Type B pancreatic cell (in vitro differentiated cells): ENCODE data around the gene EEF1A1. TPM values are rescaled to one million over a fixed set of nuclear protein-coding genes. Genes with fewer than 3 reads are reported as not detected.
"Not testable (repeated sequence)": the region's sequence is repeated elsewhere in the genome, so short reads cannot be mapped to it uniquely, and the experiment has no call there.

Experiments
- DNase-seq: peaks from one replicate; pipeline ENCODE4 v3.0.0; 2021; ENCODE audit warnings: mixed read lengths; ENCODE audit not compliant: unreplicated experiment; ENCODE audit errors: extremely low spot score
- H3K27ac Mint-ChIP-seq: 2 replicates; pipeline ENCODE4 v1.8.0; 2021; ENCODE audit warnings: mild to moderate bottlenecking, mixed read lengths
- H3K27me3 Mint-ChIP-seq: 2 replicates; pipeline ENCODE4 v1.8.0; 2021; ENCODE audit warnings: mixed read lengths
- H3K36me3 Mint-ChIP-seq: 2 replicates; pipeline ENCODE4 v1.8.0; 2021; ENCODE audit warnings: mixed read lengths
- H3K4me1 Mint-ChIP-seq: one replicate; pipeline ENCODE4 v1.8.0; 2021; ENCODE audit warnings: mixed read lengths; ENCODE audit not compliant: unreplicated experiment
- H3K4me3 Mint-ChIP-seq: 2 replicates; pipeline ENCODE4 v1.8.0; 2021; ENCODE audit warnings: mild to moderate bottlenecking, mixed read lengths
- H3K9me3 Mint-ChIP-seq: 2 replicates; pipeline ENCODE4 v1.8.0; 2021; ENCODE audit warnings: mixed read lengths
- total RNA-seq: library from RNA; stranded (reverse); gene quantifications from 2 replicates; pipeline ENCODE4 v1.2.1, GENCODE V29; 2021; ENCODE audit warnings: low replicate concordance
- TF ChIP-seq, protein P1 (sequence below): fragments of 200-600 bp; sonication (generic); conservative IDR thresholded peaks from 2 replicates; pipeline ENCODE4 v1.5.0; 2021; ENCODE audit warnings: antibody characterized with exemption, mild to moderate bottlenecking

EEF1A1 gene
- total RNA-seq, 1 donor from 2014 or later = 13,155 TPM

DNA sequence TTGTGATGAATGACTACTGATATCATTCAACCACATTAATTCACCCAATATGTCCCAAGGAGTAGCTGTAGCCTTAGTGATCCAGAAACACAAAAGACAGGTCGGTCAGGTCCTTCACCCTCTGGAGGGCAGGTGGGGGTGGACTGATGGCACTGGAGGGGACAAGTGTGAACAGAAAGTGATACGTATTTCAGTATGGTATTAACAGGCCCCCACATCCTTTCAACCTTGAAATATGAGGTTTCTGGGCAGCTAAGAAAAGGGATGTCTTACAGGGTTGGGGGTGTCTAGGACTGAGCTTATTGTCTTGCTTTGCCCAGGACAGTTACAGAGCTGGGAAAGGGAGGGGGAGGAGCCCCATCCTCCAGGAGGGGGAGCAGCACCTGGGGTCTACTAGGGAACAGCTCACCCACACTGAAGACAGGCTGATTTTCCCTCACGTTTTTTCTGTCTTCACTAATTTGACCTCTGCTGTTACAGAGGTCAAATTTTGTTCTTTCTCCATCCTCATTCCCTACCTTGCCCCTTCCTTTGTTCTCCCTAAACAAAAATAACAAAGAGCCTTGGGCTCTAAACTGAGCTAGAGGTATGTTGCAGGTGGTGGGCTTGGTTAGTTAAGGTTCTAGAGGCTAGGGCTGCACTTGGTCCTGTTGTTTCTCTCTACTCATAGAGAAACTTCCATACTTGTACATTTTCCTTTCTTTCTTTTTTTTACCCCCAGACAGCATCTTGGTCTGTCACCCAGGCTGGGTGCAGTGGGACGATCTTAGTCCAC is 38.0 kb upstream of the EEF1A1 start:
- TF ChIP-seq, protein P1, sequence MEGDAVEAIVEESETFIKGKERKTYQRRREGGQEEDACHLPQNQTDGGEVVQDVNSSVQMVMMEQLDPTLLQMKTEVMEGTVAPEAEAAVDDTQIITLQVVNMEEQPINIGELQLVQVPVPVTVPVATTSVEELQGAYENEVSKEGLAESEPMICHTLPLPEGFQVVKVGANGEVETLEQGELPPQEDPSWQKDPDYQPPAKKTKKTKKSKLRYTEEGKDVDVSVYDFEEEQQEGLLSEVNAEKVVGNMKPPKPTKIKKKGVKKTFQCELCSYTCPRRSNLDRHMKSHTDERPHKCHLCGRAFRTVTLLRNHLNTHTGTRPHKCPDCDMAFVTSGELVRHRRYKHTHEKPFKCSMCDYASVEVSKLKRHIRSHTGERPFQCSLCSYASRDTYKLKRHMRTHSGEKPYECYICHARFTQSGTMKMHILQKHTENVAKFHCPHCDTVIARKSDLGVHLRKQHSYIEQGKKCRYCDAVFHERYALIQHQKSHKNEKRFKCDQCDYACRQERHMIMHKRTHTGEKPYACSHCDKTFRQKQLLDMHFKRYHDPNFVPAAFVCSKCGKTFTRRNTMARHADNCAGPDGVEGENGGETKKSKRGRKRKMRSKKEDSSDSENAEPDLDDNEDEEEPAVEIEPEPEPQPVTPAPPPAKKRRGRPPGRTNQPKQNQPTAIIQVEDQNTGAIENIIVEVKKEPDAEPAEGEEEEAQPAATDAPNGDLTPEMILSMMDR = no peak
- DNase-seq = no peak
- Mint-ChIP-seq H3K4me1 (peaks cover 15% of the 10 kb centered on the region), H3K4me3 (no peak overlapping the region), H3K27ac (no peak overlapping the region), H3K36me3 (no peaks in the 10 kb centered on the region), H3K9me3 (peaks cover 5% of the 10 kb centered on the region), H3K27me3 (no peaks in the 10 kb centered on the region)

DNA sequence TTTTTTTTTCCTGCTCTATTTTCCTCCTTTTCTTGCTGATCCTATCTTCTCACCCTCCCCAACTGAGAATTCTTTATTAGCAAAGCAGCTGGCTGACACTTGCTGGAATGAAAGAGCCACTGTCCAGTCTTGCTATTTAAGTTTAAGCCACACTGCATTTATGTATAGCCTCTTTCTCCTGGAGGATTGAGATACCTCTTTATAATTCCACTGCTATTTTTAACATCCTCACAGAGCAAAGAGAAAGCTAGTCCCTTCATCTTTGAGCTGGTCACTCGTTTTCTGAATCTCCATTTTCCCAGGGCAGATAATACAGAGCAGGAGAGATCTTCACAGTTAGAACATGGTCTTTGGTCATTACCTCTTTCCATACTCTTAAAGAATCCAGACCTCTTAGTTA is 36.0 kb upstream of the EEF1A1 start:
- Mint-ChIP-seq H3K27ac (no peak overlapping the region), H3K27me3 (no peaks in the 10 kb centered on the region), H3K36me3 (no peaks in the 10 kb centered on the region), H3K9me3 (peaks cover 5% of the 10 kb centered on the region), H3K4me3 (no peak overlapping the region), H3K4me1 (peaks cover 15% of the 10 kb centered on the region)
- TF ChIP-seq, protein P1 = no peak
- no peak for DNase-seq

DNA sequence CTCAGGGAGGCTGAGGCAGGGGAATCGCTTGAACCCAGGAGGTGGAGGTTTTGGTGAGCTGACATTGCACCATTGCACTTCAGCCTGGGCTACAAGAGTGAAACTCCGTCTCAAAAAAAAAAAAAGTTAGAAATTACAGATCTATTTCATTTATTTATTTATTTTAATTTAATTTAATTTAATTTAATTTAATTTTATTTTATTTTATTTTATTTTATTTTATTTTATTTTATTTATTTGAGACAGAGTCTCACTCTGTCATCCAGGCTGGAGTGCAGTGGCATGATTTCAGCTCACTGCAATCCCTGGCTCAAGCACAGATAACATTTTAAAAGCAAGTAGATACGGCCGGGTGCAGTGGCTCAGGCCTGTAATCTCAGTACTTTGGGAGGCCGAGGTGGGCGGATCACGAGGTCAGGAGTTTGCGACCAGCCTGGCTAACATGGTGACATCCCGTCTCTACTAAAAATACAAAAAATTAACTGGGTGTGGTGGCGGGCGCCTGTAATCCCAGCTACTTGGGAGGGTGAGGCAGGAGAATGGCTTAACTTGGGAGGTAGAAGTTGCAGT is 34.6 kb upstream of the EEF1A1 start:
- DNase-seq, H3K27ac Mint-ChIP-seq, H3K27me3 Mint-ChIP-seq, H3K4me3 Mint-ChIP-seq, H3K4me1 Mint-ChIP-seq, H3K36me3 Mint-ChIP-seq, H3K9me3 Mint-ChIP-seq: not testable (repeated sequence)

DNA sequence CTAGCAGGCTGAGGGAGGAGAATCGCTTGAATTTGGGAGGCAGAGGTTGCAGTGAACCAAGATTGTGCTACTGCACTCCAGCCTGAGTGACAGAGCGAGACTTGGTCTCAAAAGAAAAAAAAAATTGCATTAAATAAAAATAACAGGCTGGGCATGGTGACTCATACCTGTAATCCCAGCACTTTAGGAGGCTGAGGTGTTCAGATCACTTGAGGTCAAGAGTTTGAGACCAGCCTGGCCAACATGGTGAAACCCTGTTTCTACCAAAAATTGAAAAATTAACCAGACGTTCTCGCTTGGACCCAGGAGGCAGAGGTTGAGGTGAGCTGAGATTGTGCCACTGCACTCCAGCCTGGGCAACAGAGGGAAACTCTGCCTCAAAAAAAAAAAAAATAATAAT is 30.3 kb upstream of the EEF1A1 start:
- DNase-seq, H3K4me1 Mint-ChIP-seq, H3K27me3 Mint-ChIP-seq, H3K9me3 Mint-ChIP-seq, H3K4me3 Mint-ChIP-seq, H3K36me3 Mint-ChIP-seq, H3K27ac Mint-ChIP-seq: not testable (repeated sequence)

DNA sequence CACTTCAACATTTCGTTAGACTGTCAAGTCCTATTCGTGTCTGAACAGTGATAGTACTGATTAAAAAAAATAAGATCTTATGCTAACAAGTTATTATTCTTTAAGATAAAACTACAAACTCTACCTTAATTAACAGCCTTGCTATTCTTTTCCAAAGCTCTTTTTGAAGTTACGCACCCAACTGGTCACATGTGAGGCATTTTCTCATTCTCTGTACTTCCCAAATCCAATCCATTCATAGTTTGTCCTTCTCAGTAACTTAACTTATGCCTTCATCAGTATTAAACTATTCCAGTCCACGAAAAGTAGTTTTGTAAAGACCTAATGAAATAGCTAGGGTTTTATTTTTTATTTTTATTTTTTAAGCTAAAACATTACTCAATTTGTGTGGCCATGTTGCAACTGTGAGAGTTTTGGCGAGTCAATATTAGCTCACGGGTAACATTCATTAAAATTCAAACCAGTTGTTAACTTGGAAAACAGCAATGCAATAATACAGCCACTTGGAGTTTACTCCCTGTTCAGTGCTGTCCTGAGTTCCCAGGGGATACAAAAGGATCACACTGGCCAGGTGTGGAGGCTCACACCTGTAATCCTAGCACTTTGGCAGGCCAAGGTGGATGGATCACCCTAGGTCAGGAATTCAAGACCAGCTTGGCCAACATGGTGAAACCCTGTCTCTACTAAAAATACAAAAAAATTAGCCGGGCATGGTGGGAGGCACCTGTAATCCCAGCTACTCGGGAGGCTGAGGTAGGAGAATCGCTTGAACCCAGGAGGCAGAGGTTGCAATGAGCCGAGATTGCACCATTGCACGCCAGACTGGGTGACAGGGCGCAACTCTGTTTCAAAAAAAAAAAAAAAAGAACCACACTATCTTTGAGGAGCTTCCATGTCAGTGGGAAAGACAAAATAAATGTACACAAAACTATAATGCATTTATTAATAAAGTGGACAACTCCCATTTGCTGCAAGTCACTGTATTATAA is 27.9 kb upstream of the EEF1A1 start:
- H3K9me3 Mint-ChIP-seq = no peaks in the 10 kb centered on the region
- H3K4me1 Mint-ChIP-seq = no peaks in the 10 kb centered on the region
- no peaks in the 10 kb centered on the region for H3K36me3 Mint-ChIP-seq
- no peak for DNase-seq
- H3K27me3 Mint-ChIP-seq = no peaks in the 10 kb centered on the region
- no peak overlapping the region for H3K27ac Mint-ChIP-seq
- TF ChIP-seq, protein P1 = no peak
- H3K4me3 Mint-ChIP-seq = no peak overlapping the region

DNA sequence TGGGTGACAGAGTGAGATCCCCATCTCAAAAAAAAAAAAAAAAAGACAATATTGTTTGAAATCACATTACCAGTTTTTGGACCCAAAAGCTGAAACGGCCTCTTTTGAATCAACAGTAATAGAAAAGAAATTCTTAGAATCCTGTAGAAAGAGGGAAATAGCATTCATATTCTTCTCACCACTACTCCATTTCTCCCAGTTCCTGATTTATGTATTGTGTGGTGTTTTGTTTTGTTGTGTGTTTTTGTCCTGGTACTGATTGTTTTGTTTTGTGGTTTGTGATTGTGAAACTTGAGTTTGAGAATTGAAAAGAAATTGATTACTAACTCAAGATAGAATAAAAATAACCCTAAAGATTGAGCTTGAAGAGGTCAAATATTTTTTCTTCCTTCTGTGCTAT is 26.2 kb upstream of the EEF1A1 start:
- Mint-ChIP-seq H3K27ac (no peak overlapping the region), H3K4me3 (no peak overlapping the region), H3K4me1 (no peaks in the 10 kb centered on the region), H3K27me3 (no peaks in the 10 kb centered on the region), H3K9me3 (no peaks in the 10 kb centered on the region), H3K36me3 (no peaks in the 10 kb centered on the region)
- TF ChIP-seq, protein P1 = no peak
- DNase-seq = no peak
